Measurements from ENCODE around the gene ELMO1. TPM values are rescaled to one million over a fixed set of nuclear protein-coding genes. Genes with fewer than 3 reads are reported as not detected.

ELMO1 gene
- total and polyA plus RNA-seq, 2 of the 13 experiments (the other 11 are each of a cell fraction or from before 2014, with no cell fraction given): 0.11 to 0.17 TPM

DNA sequence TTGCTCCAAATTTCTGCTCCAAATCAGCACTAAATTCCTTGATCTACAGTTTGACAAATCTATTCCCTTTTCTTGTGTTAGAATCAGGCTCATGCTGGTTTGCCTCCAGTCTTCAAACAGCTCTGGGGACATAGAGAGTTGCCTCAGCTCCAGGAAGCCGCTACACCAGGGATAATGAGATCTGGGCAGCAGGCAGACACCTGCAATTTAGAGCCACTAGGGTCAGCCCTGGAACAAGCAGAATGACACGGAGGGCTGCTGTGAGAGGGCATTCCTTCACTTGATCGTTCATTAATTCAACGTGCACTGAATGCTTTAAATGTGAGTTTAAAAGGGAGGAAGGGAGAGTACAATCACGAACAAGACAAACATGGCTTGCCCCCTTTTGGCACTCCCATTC, 3.7 kb upstream of the ELMO1 start:
- intact Hi-C loops (cut with micrococcal nuclease; ENCODE audit: unreplicated experiment) (no loop called here), in situ Hi-C loops (cut with HindIII; ENCODE audit: extremely low pct_ligation_motif_present, low pct_unique_long_range_greater_than_20kb) (no loop called here)
- H3K36me3 ChIP-seq (replicated peaks in 1 of 2; ENCODE audit: control insufficient read depth in 1 of 2, insufficient read depth in 2 of 2, low read length in 2 of 2): no peaks in the 10 kb centered on the region
- no peak overlapping the region for H3K27ac ChIP-seq (ENCODE audit: extremely low read length, insufficient read depth, low read length)
- no peaks in the 10 kb centered on the region for H3K4me1 ChIP-seq (ENCODE audit: insufficient read depth, low read length)
- WGBS (ENCODE audit: low lambda C conversion rate): 27% methylated on average over 5 of the region's 5 CpGs
- H3K4me3 ChIP-seq (replicated peaks in 1 of 3; ENCODE audit: insufficient read depth in 1 of 3, low read depth in 2 of 3, low read length in 3 of 3): no peak overlapping the region
- ChIA-PET CTCF (ENCODE audit: low intra/inter-chr PET ratio, low total read pairs) (no interaction called here), POLR2A (no interaction called here)
- DNase-seq (ENCODE audit: low spot score): no peak
- TF ChIP-seq, protein P1, sequence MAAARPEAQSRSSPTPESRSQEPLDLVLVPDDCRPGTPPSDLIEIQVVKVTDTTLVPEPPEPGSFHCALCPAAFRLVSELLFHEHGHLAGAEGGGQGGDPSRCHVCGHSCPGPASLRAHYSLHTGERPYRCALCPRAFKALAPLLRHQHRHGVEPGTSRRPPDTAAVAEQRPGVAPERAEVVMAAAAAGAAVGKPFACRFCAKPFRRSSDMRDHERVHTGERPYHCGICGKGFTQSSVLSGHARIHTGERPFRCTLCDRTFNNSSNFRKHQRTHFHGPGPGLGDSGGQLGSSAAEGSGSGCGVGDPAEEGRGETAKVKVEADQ (CRISPR knock-in tag; IDR thresholded peaks at IDR 0.05; ENCODE audit: borderline replicate concordance): no peak
- no peaks in the 10 kb centered on the region for H3K79me2 ChIP-seq (ENCODE audit: insufficient read depth, low read length)
- no peak overlapping the region for H3K9ac ChIP-seq (ENCODE audit: insufficient read depth, low read depth, low read length)
- no peaks in the 10 kb centered on the region for H4K20me1 ChIP-seq (ENCODE audit: insufficient read depth, low read length)
- peaks cover 0 to 18% of the 10 kb centered on the region in 2 experiments; a peak in 2 of 5 replicates for H3K27me3 ChIP-seq (ENCODE audit: control insufficient read depth in 1 of 2, insufficient read depth in 2 of 2, low read length in 2 of 2)
- no peak overlapping the region for H3K4me2 ChIP-seq (ENCODE audit: low read depth, low read length)
- no peak for ATAC-seq
- FAIRE-seq: no peak
- no TSS peak for BruUV-seq (replicated peaks)
- H2AFZ ChIP-seq (ENCODE audit: low read length): no peak overlapping the region
- H3K9me3 ChIP-seq (ENCODE audit: low read length): no peaks in the 10 kb centered on the region

DNA sequence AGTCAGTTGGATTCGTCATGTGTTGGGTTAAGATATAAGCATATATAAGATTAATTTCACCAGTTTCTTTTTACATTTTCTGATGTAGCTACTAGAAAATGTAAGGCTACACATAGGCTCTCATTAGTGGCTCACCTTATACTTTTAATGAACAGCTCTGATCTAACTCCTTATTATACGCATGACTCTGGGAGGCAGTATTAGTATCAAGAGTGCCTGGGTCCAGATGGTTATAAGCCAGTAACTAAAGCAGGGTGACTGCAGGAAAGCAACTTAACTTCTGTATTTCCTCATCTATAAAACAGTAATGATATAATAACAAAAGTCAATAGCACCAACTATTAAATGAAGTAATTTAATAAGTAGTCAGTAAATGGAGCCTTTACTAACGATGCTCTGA, 1.4 kb upstream of the ELMO1 start:
- H3K4me2 ChIP-seq (ENCODE audit: low read depth, low read length): no peak overlapping the region
- FAIRE-seq: no peak

More for the DNA sequence above, 1.4 kb upstream of the ELMO1 start:
- no TSS peak for BruUV-seq (replicated peaks)
- in situ Hi-C loops (cut with HindIII; ENCODE audit: extremely low pct_ligation_motif_present, low pct_unique_long_range_greater_than_20kb) (no loop called here), intact Hi-C loops (cut with micrococcal nuclease; ENCODE audit: unreplicated experiment) (no loop called here)
- ATAC-seq (no peak), DNase-seq (ENCODE audit: low spot score) (no peak)
- no peak overlapping the region for H3K9ac ChIP-seq (ENCODE audit: insufficient read depth, low read depth, low read length)
- ChIA-PET CTCF (ENCODE audit: low intra/inter-chr PET ratio, low total read pairs) (no interaction called here), POLR2A (no interaction called here)
- H3K27ac ChIP-seq (ENCODE audit: extremely low read length, insufficient read depth, low read length): no peak overlapping the region
- TF ChIP-seq ZSCAN30 (CRISPR knock-in tag; IDR thresholded peaks at IDR 0.05): no peak
- no peaks in the 10 kb centered on the region for H3K79me2 ChIP-seq (ENCODE audit: insufficient read depth, low read length)
- 53% methylated on average over 3 of the region's 3 CpGs for WGBS (ENCODE audit: low lambda C conversion rate)
- no peaks in the 10 kb centered on the region for H3K4me1 ChIP-seq (ENCODE audit: insufficient read depth, low read length)
- peaks cover 0 to 29% of the 10 kb centered on the region in 2 experiments; a peak in 2 of 5 replicates for H3K27me3 ChIP-seq (ENCODE audit: control insufficient read depth in 1 of 2, insufficient read depth in 2 of 2, low read length in 2 of 2)
- H3K36me3 ChIP-seq (replicated peaks in 1 of 2; ENCODE audit: control insufficient read depth in 1 of 2, insufficient read depth in 2 of 2, low read length in 2 of 2): no peaks in the 10 kb centered on the region
- H3K9me3 ChIP-seq (ENCODE audit: low read length): no peaks in the 10 kb centered on the region
- no peaks in the 10 kb centered on the region for H4K20me1 ChIP-seq (ENCODE audit: insufficient read depth, low read length)
- H2AFZ ChIP-seq (ENCODE audit: low read length): no peak overlapping the region
- H3K4me3 ChIP-seq (replicated peaks in 1 of 3; ENCODE audit: insufficient read depth in 1 of 3, low read depth in 2 of 3, low read length in 3 of 3): no peak overlapping the region

Measured in HepG2 (cell line).